RWPE2 (cell line): Measurements from ENCODE around the gene RNU6-7.

ENCODE experiments used
- ATAC-seq: fragments of 200-7000 bp; cut with Tn5 transposase; 3 replicates; pipeline ENCODE4 v1.9.1; 2021; ENCODE audit warnings: low read depth
- DNase-seq: peaks from one replicate; pipeline ENCODE4 v3.0.0-alpha.2; 2020; ENCODE audit warnings: low spot score
- H3K27ac ChIP-seq: fragments of 450-650 bp; 2 replicates; pipeline ENCODE4 v1.5.1; 2017; ENCODE audit warnings: mild to moderate bottlenecking; ENCODE audit not compliant: poor library complexity, severe bottlenecking
- H3K27me3 ChIP-seq: fragments of 250-450 bp; sonication (Bioruptor Pico); 2 replicates; pipeline ENCODE4 v1.5.1; 2021; ENCODE audit warnings: mild to moderate bottlenecking, moderate library complexity; ENCODE audit not compliant: insufficient read depth, poor library complexity, severe bottlenecking
- H3K36me3 ChIP-seq: fragments of 250-450 bp; sonication (Bioruptor Pico); 2 replicates; pipeline ENCODE4 v1.5.1; 2020; ENCODE audit warnings: low read depth, mild to moderate bottlenecking, moderate library complexity
- H3K4me1 ChIP-seq: fragments of 250-450 bp; sonication (Bioruptor Pico); 2 replicates; pipeline ENCODE4 v1.5.1; 2021; ENCODE audit warnings: mild to moderate bottlenecking, moderate library complexity; ENCODE audit not compliant: insufficient read depth, poor library complexity, severe bottlenecking
- H3K4me3 ChIP-seq: fragments of 250-450 bp; sonication (Bioruptor Pico); 2 replicates; pipeline ENCODE4 v1.5.1; 2021; ENCODE audit warnings: mild to moderate bottlenecking, moderate library complexity; ENCODE audit not compliant: severe bottlenecking
- H3K9me3 ChIP-seq: fragments of 250-450 bp; sonication (Bioruptor Pico); 2 replicates; pipeline ENCODE4 v1.5.1; 2021; ENCODE audit warnings: mild to moderate bottlenecking, moderate library complexity; ENCODE audit not compliant: severe bottlenecking
- CTCF ChIP-seq: fragments of 450-650 bp; IDR thresholded peaks from one replicate; pipeline ENCODE4 v1.5.1; 2017; ENCODE audit warnings: mild to moderate bottlenecking, moderate library complexity; ENCODE audit not compliant: poor library complexity, severe bottlenecking

Gene RNU6-7

GRCh38 chr14:32225378-32225920, 23.6 kb downstream of the RNU6-7 start:
- Histone ChIP-seq H3K4me1 (peaks cover 13% of the 10 kb centered on the region), H3K4me3 (no peak overlapping the region), H3K27ac (no peak overlapping the region), H3K9me3 (no peaks in the 10 kb centered on the region), H3K36me3 (no peaks in the 10 kb centered on the region), H3K27me3 (no peaks in the 10 kb centered on the region)
- TF ChIP-seq CTCF: no peak
- DNase-seq (no peak), ATAC-seq (no peak)

- no peaks in the 10 kb centered on the region for H3K36me3 ChIP-seq
- no peak for DNase-seq
- H3K4me3 ChIP-seq: no peak overlapping the region
- H3K9me3 ChIP-seq: no peaks in the 10 kb centered on the region
- no peak for ATAC-seq
- H3K4me1 ChIP-seq: peaks cover 20% of the 10 kb centered on the region
- no peaks in the 10 kb centered on the region for H3K27me3 ChIP-seq
- H3K27ac ChIP-seq: no peak overlapping the region
- TF ChIP-seq CTCF: no peak
These were observed 24.2 kb downstream of the RNU6-7 start for GRCh38 chr14:32226056-32226455.

GRCh38 chr14:32230181-32230580, 28.3 kb downstream of the RNU6-7 start:
- DNase-seq (no peak), ATAC-seq (peak; percentile 80)
- no peaks in the 10 kb centered on the region for H3K36me3 ChIP-seq
- TF ChIP-seq CTCF: peak; percentile 36
- H3K4me3 ChIP-seq: no peak overlapping the region
- peaks cover 28% of the 10 kb centered on the region for H3K4me1 ChIP-seq
- H3K27ac ChIP-seq: peak overlapping the region; percentile 87
- H3K9me3 ChIP-seq: peaks cover 3% of the 10 kb centered on the region
- no peaks in the 10 kb centered on the region for H3K27me3 ChIP-seq

GRCh38 chr14:32230695-32231280, 28.9 kb downstream of the RNU6-7 start:
- H3K4me1 ChIP-seq: peaks cover 27% of the 10 kb centered on the region
- H3K36me3 ChIP-seq: no peaks in the 10 kb centered on the region
- no peaks in the 10 kb centered on the region for H3K27me3 ChIP-seq
- peak; percentile 68 for ATAC-seq
- no peak overlapping the region for H3K4me3 ChIP-seq
- H3K27ac ChIP-seq: peak overlapping the region; percentile 87
- no peak for DNase-seq
- TF ChIP-seq CTCF: no peak
- peaks cover 3% of the 10 kb centered on the region for H3K9me3 ChIP-seq

GRCh38 chr14:32232481-32232880, 30.6 kb downstream of the RNU6-7 start:
- Histone ChIP-seq H3K27me3 (no peaks in the 10 kb centered on the region), H3K4me1 (peaks cover 27% of the 10 kb centered on the region), H3K36me3 (no peaks in the 10 kb centered on the region), H3K9me3 (peaks cover 3% of the 10 kb centered on the region), H3K4me3 (no peak overlapping the region), H3K27ac (no peak overlapping the region)
- TF ChIP-seq CTCF: no peak
- ATAC-seq (no peak), DNase-seq (no peak)
